DOHH2 (cell line): ENCODE results near the gene B3GLCT.

Source experiments
- CTCF ChIP-seq: fragments of 200-600 bp; sonication (generic); IDR thresholded peaks from one replicate; pipeline ENCODE4 v1.5.1; 2014; ENCODE audit warnings: antibody characterized with exemption, mild to moderate bottlenecking, low read depth, low read length; ENCODE audit not compliant: poor library complexity, severe bottlenecking
- EZH2phosphoT487 ChIP-seq: fragments of 200-600 bp; sonication (generic); IDR thresholded peaks from 2 replicates; pipeline ENCODE4 v1.6.1; 2017; ENCODE audit warnings: borderline replicate concordance, mild to moderate bottlenecking, antibody characterized with exemption, low read length, moderate library complexity, mixed read lengths

DNA sequence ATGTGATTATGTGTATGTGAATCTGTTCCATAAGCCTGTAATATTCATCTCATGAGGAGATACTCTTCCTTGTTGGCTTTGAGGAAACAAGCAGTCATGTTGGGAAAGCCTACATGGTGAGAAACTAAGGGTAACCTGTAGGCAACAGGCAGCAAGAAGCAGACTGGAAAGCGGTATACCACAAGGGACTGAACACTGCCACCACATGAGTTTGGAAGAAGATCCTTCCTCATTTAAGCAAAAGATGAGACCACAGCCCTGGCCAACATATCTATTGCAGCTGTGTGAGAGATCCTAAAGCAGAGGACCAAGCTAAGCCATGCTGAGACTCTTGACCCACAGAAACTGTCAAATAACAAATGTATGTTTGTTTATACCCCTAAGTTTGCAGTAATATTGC, 134.8 kb downstream of the B3GLCT start:
- TF ChIP-seq CTCF = no peak
- TF ChIP-seq EZH2phosphoT487 = no peak
